HG03064 (cell line): Measurements from ENCODE around the gene AHRR.
"Not testable (repeated sequence)": the region's sequence is repeated elsewhere in the genome, so short reads cannot be mapped to it uniquely, and the experiment has no call there.

Experiments used
- ATAC-seq: cut with Tn5 transposase; IDR thresholded peaks from one replicate; pipeline ENCODE4 v1.9.1; 2021; ENCODE audit warnings: low read depth; ENCODE audit not compliant: unreplicated experiment

AHRR gene

DNA sequence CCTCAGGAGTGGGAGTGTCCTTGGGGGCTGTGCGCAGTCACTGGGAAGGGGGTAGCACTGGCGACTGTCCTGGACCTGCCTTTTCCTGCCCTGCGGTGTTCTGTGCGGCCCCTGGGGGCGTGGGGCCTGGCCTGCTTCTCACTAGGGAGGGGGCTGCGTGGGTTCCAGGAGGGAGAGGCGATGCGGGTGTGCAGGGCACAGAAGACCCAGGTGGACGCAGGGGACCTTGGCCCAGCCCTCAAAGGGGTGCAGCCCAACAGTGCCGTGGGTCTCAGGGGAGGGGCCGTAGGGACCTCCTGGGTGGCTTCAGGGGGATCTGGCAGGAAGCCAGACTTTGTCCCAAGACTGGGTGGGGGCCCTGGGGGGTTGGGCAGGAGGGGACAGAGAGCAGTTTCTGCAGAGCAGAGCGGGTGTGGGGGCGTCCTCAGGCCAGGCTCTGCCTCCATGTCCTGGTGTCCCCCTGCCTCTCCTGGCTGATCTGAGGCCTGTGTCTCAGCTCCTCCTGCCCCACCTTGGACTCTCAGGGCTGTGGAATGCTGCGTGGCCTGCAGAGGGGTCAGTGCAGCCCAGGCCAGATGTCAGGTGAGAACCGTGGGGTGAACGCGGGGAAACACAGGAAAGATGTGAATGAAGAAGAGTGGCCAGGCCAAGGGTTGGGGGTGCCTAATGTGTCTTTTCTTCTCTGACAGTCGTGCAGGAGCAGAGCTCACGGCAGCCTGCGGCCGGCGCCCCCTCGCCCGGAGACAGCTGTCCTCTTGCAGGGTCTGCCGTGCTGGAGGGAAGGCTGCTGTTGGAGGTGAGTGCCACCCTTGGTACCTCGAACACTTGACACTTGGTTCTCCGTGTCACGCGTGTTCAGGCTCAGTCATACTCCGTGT lies 54.6 kb downstream of the AHRR start:
- no peak for ATAC-seq

DNA sequence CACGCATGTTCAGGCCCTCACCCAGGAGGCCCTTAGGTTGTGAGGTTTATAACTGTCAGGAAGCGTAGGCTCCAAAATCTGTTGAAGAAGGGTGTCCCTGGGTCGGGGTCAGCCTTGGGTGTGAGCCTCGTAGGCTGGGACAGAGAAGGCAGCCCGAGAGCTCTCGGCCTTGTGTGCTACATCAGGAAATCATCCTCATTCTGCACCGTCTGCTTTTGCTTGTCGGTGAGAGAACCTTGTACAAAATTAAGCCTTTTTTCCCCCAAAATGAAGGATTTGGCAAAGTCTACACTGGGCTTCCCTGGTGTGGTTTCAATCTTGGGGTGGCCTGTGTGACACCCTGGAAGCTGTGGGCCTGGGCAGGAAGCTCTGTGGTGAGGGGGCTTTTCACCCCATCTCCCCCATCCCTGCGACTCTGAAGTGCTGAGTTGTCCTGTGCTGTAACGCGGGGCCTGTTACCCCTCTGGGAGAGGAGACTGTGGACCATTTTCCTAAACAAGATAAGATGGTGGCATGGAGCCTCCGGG lies 55.3 kb downstream of the AHRR start:
- no peak for ATAC-seq

DNA sequence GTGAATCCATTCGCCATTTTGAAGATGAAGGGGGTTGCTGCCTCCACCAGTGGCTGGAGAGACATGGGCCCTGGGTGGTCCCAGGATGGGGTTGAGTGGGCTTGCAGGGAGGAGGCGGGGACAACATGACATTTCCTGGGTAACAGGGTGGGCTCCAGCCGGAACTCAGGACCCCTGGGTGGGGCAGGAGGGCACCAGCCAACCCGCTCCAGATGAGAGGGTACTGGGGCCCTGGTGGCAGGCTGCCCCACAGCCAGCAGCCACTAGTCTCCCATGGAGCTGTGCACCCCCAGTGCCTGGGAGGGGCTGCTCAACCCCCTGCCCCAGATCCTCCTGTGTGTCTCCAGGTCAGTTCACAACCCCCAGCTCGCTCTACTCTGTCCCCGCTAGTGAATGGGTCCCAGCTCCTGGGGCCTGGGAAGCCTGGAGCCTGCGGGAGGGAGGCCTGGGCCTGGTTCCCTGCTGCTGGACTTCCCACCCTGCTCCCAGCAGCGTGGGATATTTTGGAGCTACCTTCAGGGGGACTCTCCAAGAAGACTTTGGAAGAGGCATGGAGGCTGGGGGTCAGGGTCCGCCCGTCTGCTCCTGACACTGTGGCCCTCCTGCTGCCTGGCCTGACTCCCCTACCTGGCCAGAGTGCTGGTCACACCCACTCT lies 55.9 kb downstream of the AHRR start:
- ATAC-seq = no peak

DNA sequence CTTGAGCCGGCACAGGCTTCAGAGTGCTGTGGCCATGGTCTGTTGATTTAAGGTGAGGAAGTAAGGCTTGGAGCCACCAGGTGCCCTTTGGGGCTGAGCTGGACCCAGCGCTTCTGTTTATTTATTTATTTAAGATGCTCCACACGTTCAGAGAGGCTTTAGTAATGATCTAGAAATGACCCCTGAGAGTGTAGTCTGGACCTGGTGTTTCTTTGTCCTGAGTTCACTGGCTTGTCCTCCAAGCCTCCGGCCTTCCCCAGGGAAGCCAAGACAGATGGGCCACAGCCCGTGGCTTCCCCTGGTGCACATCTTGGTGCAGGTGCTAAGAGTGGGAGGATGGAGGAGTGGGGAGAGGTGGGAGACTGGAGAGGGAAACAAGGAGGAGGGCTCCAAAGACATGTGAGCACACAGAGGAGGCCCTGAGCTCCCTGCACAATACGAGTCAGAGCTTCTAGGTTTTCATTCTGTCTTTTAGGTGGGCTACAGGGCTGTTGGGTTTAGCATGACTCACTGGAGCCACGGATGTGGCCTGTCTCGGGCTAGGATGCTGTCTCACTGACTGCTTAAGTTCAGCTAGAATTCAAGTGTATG lies 56.9 kb downstream of the AHRR start:
- no peak for ATAC-seq

DNA sequence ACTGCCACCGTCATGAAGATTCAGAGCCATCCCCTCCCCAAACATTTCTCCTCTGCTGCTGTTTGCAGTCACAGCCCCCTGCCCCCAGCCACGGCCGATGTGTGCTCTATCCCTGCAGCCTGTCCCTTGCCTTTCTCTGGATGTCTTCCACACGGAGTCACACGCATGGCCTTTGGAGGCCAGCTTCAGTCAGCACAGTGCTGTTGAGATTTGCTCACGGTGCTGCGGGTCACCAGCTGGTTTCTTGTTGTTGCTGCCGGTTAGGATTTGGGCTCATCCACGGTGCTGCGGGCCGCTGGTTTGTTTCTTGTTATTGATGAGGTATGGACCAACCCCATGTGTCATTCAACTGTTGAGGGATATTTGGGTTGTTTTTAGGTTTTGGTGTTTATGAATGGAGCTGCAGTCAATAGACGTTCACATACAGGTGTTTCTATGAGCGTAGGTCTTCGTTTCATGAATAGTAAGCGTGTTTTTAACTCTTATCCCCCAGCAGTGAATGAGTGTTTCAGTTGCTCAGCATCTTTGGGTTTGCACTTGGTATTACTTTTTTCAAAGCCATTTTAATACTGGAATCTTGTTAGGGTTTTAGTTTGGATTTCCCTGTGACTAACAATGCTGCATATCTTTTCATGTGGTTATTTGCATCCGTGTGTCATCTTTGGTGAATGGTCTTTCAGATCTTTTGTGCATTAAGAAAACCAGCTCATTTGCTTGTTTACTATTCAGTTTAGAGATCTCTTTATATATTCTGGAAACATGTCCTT lies 57.6 kb downstream of the AHRR start:
- no peak for ATAC-seq

GRCh38 chr5:380701-381309 lies 59.3 kb downstream of the AHRR start:
- no peak for ATAC-seq

DNA sequence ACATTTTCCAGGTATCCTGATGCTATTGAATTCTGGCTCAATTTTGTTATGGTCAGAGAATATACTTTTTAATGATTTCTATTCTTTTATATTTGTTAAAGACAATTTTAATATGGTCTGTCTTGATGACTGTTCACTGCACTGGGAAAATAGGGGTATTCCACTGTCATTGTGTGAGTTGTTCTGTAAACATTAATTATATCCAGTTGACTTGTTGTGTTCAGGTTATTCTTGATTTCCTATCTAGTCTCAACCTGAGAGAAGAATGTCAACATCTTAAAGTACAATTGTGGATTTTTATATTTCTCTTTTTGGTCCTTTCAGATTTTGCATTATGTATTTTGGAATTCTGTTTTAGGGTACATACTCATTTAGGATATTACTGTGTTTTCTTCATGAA lies 61.6 kb downstream of the AHRR start:
- no peak for ATAC-seq

DNA sequence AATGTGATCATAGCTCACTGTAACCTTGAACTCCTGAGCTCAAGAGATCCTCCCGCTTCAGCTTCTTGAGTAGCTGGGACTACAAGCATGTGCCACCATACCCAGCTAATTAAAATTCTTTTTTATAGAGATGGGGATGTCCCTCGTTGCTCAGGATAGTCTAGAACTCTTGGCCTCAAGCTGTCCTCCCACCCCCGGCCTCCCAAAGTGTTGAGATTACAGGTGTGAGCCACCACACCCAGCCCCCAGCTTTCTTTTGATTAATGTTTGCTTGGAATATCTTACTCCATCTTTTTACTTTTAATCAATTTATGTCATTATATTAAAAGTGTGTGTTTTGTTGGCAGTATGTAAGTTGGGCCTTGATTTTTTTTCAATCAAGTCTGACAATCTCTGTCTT lies 62.1 kb downstream of the AHRR start:
- ATAC-seq = no peak

GRCh38 chr5:384576-384975 lies 63.1 kb downstream of the AHRR start:
- ATAC-seq = not testable (repeated sequence)

- no peak for ATAC-seq
Measured at GRCh38 chr5:385321-385720, 63.8 kb downstream of the AHRR start.

- no peak for ATAC-seq
Measured at GRCh38 chr5:386432-387341, 65.2 kb downstream of the AHRR start.

DNA sequence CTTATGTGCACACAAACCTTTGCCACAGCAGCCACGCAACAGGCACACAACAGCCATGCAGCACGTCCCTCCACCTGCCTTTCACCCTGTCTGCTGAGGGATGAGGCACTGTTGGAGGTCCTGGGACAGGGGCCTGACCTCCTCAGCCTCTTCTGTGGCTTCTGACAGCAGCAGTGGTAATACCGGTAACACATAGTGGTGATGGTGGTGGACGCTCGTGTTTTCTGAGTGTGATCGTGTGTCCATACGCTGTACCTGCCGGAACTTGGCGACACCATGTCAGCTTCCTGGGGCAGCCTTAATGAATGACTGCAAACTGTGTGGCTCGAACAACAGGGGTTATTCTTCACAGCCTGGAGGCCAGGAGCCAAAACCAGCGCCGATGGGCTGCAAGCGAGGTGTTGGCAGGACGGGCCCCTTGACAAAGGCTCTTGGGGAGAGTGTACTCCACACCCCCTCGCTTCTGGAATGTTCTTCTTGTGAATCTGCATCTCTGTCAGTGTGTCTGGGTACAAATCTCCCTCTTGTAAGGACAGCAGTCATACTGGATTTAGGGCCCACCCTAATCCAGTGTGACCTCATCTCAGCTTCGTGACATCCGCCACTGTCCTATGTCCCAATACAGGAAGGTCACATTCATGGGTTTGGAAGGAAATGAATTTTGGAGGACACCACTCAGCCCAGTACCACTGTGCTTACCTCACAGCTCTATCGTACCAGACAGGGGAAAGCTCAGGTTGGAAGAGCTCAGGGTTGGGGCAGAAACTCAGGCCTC lies 66.2 kb downstream of the AHRR start:
- ATAC-seq = no peak

DNA sequence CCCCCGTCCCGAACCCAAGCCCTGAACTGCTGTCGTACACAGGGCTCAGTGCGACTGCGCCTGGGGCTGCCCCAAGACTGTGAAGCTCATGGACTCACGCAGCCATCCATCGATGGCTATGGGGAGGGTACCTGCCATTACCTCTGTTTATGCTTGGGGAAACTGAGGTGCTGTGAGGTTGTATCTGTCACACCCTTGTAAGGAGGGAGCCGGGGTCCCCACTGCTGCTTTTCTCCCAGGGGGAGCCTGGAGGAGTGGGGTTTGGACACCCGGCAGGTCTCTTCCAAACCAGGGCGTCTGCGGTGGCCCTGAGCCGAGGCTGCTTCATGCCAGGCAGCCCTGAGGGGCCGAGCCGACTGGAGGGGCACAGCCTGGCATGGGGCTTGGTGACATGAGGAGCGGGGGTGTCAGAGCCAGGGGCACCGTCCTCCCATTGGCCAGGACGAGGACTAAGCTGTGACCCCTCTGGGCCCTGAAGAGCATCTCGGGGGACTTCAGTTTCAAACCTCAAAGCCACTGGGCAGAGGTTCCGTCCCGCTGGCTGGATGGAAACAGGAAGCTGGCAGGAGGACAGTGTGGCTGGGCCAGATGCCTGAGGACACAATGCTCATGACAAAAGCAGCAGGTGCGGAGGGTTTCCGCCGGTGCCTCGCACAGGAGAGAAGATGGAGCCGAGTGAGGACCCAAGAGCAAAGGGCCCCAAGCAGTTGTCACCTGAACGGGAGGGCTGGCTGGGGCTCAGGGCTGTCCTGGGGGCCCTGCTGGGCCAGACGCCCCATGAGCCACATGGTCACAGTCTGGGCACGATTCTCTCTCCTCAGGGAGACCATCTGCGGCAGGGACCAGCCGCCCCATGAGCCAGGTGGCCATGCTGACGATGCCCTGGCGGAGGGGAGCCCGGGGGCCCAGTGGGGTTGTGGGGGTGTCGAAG lies 67.0 kb downstream of the AHRR start:
- no peak for ATAC-seq

DNA sequence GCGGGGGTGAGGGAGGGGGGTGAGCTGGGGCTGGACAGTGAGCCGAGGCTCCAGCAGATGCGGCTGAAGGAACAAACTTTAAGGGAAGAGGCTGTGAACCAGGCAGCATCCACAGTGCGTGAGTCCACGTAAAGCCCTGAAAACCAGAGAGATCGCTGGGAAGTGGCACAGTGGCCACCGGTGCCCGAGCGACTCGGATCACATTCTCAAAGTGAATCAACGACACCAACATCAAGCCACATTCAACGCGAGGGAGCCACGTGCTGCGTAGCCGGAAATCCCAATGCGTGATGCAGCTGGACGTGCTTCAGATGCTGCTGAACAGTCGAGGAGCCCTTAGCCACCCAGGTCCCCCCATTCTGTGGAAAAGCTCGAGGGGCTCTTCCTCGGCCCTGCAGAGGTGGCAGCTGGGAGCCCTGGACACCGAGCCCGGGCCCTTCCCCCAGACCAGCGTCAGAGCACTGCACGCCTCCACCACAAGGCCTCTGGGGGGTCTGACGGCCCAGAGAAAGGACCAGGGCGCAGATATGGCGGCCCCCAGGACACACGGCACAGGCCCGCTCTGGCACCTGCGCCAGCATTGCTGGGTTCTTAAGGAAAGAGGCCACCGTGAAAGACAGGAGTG lies 67.8 kb downstream of the AHRR start:
- ATAC-seq = no peak

DNA sequence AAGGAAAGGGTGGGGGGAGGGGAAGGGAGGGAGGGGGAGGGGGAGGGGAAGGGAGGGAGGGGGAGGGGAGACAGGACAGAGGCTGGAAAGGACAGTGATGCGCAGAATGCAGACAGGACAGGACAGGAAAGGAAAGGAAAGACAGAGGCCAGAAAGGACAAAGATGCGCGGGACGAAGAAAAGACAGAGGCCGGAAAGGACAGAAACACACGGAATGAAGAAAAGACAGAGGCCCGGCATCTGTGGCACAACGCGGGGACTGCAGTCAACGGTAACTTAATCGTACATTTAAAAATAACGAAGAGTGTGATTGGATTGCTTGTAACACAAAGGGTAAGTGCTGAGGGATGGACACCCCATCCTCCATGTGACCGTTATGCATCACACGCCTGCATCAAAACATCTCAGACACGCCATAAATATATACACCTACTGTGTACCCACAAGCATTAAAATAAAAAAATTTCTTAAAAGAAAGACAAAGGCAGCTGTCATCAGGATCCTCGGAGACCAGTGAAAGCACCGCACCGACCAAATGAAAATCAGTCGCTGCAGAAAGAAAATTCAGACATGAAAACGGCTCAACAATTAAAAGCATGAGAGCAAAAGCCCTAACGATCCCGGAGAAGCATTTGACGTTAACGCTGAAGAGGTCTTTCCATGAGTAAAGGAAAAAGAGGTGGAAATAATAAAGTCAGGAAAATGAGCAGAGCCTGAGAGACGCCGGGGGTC lies 68.5 kb downstream of the AHRR start:
- no peak for ATAC-seq
